GM10248 (cell line): ENCODE results near the gene GRK5.

ENCODE experiments used
- CTCF ChIA-PET: fragments of 300-600 bp; sonication (Branson Sonifier 250); formaldehyde crosslinking; extraction: SDS; loops from one replicate; lab custom pipeline; 2021; ENCODE audit warnings: antibody characterized with exemption; lab: Yijun Ruan, JAX
- POLR2A ChIA-PET: fragments of 350-650 bp; sonication (Branson Sonifier 250); formaldehyde crosslinking; extraction: SDS; loops from one replicate; lab custom pipeline; 2020; ENCODE audit warnings: antibody characterized with exemption; lab: Yijun Ruan, JAX
- DNase-seq: peaks from one replicate; pipeline ENCODE4 v3.0.0; 2012; ENCODE audit errors: extremely low spot score
- TF ChIP-seq, protein P1 (sequence below): IDR thresholded peaks from 2 replicates; pipeline ENCODE4 v1.5.1; 2012; ENCODE audit warnings: mild to moderate bottlenecking, low read depth; ENCODE audit errors: extremely low read depth, missing control alignments, control extremely low read depth

Gene GRK5

GRCh38 chr10:119318411-119319160 is 111.2 kb downstream of the GRK5 start:
- ChIA-PET POLR2A (no interaction called here), CTCF (interaction anchor here (1.1 kb wide), 1 partner anchor 33 kb away, joined by 3 read pairs; no protein-coding TSS in a partner anchor)
- TF ChIP-seq, protein P1, sequence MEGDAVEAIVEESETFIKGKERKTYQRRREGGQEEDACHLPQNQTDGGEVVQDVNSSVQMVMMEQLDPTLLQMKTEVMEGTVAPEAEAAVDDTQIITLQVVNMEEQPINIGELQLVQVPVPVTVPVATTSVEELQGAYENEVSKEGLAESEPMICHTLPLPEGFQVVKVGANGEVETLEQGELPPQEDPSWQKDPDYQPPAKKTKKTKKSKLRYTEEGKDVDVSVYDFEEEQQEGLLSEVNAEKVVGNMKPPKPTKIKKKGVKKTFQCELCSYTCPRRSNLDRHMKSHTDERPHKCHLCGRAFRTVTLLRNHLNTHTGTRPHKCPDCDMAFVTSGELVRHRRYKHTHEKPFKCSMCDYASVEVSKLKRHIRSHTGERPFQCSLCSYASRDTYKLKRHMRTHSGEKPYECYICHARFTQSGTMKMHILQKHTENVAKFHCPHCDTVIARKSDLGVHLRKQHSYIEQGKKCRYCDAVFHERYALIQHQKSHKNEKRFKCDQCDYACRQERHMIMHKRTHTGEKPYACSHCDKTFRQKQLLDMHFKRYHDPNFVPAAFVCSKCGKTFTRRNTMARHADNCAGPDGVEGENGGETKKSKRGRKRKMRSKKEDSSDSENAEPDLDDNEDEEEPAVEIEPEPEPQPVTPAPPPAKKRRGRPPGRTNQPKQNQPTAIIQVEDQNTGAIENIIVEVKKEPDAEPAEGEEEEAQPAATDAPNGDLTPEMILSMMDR = no peak
- no peak for DNase-seq

DNA sequence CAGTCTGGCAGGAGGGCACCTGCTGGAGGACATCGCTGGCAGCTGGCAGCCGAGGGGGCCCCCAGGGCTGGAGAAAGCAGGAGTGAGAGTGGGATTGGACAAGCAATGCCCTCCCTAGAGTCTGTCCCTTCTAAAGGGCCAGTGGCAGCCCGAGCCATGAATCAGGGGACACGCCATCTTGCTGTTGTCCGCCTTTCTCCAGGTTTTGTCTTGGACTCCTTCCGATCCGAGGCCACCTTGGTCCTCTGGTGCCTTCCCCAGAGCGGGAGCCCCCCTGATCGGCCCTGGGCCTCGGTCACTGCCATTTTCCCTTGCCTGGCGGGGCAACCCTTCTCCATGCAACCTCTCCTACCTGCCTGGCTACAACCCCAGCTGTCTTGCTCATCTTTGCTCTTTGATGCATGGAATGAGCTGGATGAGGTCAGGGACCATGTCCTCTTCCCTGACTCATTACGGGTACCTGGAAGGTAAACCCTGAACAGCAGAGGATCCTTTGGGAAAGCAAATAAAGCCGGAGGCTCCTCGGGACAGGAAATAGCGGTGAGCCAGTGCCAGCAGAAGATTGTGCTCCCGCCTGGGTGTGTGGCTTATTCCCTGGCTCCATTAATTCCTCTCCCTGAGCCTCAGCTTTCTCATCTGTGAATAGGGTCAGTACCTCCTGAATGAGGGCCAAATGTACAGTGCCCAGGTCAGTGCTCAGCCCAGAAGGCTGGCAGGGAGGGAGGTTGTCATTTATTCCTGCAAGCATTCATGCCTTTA is 112.0 kb downstream of the GRK5 start:
- ChIA-PET CTCF (interaction anchor here (0.7 to 2.1 kb wide), 6 partner anchors 8 to 225 kb away, joined by 3 to 7 read pairs (median 3); no protein-coding TSS in a partner anchor), POLR2A (no interaction called here)
- no peak for DNase-seq
- TF ChIP-seq, protein P1 = no peak

DNA sequence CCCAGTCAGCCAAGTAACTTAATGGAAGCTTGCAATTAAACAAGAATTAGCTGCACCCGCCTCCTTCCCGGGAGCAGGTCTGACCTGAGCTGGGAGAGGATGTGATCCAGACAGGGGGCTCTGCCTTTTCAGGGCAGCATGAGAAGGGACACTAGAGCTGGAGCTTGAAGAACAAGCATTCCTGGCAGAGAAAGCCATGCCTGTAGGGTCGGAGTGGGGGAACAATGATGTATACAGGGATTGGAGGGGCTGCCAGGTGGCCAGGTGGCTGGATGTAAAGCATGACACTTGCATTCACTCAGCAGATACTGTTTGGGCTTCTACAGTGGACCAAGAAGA is 112.5 kb downstream of the GRK5 start:
- TF ChIP-seq, protein P1 = no peak
- POLR2A ChIA-PET = no interaction called here
- CTCF ChIA-PET = interaction anchor here (0.7 to 2.1 kb wide), 6 partner anchors 9 to 224 kb away, joined by 3 to 7 read pairs (median 3); no protein-coding TSS in a partner anchor
- DNase-seq = no peak

DNA sequence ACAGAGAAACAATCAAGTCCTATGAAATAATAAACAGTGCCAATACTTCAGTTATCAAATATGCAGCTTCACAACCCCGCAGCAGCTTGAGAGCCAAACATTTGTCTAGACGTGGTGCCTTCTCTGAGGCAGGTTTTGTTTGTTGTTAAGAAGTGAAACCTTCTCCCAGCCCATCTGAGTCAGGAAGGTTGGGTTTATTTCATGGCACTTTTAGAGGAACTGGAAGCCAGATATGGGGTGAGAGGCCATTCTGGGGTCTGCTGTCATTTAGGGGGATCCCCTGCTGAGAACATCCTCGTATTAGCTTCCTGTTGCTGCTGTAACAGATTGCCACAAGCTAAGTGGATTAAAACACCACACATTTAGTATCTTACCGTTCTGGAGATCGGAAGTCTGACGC is 113.6 kb downstream of the GRK5 start:
- ChIA-PET CTCF (interaction anchor here (1.2 to 2.1 kb wide), 6 partner anchors 10 to 124 kb away, joined by 3 to 7 read pairs (median 4); partner anchors contain the start of gene GRK5), POLR2A (no interaction called here)
- DNase-seq = no peak
- TF ChIP-seq, protein P1 = no peak

DNA sequence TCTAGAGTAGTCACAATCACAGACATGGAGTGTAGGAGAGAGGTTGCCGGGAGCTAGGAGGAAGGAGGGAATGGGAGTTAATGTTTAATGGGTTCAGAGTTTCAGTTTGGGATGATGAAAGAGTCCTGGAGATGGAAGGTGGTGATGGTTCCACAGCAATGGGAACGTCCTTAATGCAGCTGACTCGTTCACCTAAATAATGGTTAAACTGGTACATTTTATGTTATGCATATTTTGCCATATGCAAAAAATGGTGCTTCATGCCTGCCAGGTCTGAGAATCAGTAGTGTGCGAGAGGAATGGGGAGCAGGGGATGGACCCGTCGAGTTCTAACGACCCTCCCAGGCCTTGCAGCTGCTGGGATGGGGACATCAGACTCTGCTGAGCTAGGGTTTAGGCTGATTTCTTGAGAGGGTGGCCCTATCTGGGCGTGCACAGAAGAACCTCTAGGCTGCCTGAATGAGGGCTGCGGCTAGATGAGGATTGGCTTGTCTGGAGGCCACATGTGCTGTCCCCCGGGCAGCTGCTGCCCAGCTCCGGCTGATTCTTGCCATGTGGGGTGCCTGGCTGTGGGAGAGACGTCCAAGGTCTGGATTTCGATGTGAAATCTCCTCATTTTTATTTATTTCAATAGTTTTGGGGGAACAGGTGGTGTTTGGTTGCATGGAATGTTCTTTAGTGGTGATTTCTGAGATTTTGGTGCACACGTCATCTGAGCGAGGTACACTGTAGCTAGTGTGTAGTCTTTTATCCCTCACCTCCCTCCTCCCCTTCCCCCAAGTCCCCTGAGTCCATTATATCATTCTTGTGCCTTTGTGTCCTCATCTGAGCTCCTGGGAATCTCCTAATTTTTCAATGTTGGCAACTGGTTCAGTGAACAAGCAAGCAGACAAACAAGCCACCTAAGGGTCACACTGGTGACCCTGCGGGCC is 116.0 kb downstream of the GRK5 start:
- DNase-seq = no peak
- CTCF ChIA-PET = interaction anchor here (0.9 to 1.4 kb wide), 3 partner anchors 12 to 124 kb away, joined by 3 to 7 read pairs (median 3); no protein-coding TSS in a partner anchor
- POLR2A ChIA-PET = no interaction called here
- TF ChIP-seq, protein P1 = no peak
